Caco-2 (cell line): ENCODE measurements around the gene ARFGAP1. TPM values are rescaled to one million over a fixed set of nuclear protein-coding genes. Genes with fewer than 3 reads are reported as not detected.
A peak's percentile ranks its signal among the peaks of the same experiment; 100 is the strongest.

Experiments used
- BruUV-seq: library from RNA; stranded (reverse); fragments of 400-500 nt; replicated peaks from 2 replicates; lab custom pipeline; 2021; lab: Mats Ljungman, UMichigan
- CTCF ChIA-PET: fragments of 300-600 bp; sonication (Branson Sonifier 250); formaldehyde crosslinking; loops from one replicate; lab custom pipeline; 2022; ENCODE audit warnings: antibody characterized with exemption; lab: Charles Lee
- POLR2A ChIA-PET: fragments of 300-600 bp; sonication (Branson Sonifier 250); formaldehyde crosslinking; loops from one replicate; lab custom pipeline; 2022; ENCODE audit warnings: antibody characterized with exemption; lab: Charles Lee
- DNase-seq, 2 experiments: peaks; one replicate each; pipeline versions ENCODE4 v3.0.0 to v3.0.0-alpha.2; 2020 to 2022
- H3K27me3 ChIP-seq: replicated peaks from 2 replicates; pipeline ENCODE4 v1.6.0; 2011; ENCODE audit warnings: low read length; ENCODE audit not compliant: control insufficient read depth, insufficient read depth
- H3K36me3 ChIP-seq: 2 replicates; pipeline ENCODE4 v1.5.1; 2011; ENCODE audit warnings: low read length; ENCODE audit not compliant: control insufficient read depth, insufficient read depth
- H3K4me1 ChIP-seq: fragments of 250-450 bp; sonication (Bioruptor Pico); 2 replicates; pipeline ENCODE4 v1.5.1; 2020; ENCODE audit warnings: mild to moderate bottlenecking
- H3K4me3 ChIP-seq: 2 replicates; pipeline ENCODE4 v1.5.1; 2011; ENCODE audit warnings: low read depth, mild to moderate bottlenecking, control low read depth, low read length
- H3K9me3 ChIP-seq: fragments of 250-450 bp; sonication (Bioruptor Pico); 2 replicates; pipeline ENCODE4 v1.5.1; 2020; ENCODE audit warnings: mild to moderate bottlenecking, moderate library complexity
- H3K27ac Mint-ChIP-seq: one replicate; pipeline ENCODE4 v1.8.0; 2022; ENCODE audit warnings: mixed read lengths; ENCODE audit not compliant: unreplicated experiment
- H3K27me3 Mint-ChIP-seq: one replicate; pipeline ENCODE4 v1.8.0; 2022; ENCODE audit warnings: mixed read lengths; ENCODE audit not compliant: insufficient read depth, unreplicated experiment
- H3K36me3 Mint-ChIP-seq: one replicate; pipeline ENCODE4 v1.8.0; 2022; ENCODE audit warnings: mild to moderate bottlenecking, mixed read lengths; ENCODE audit not compliant: insufficient read depth, unreplicated experiment
- H3K4me1 Mint-ChIP-seq: one replicate; pipeline ENCODE4 v1.8.0; 2022; ENCODE audit warnings: low read depth, mixed read lengths; ENCODE audit not compliant: unreplicated experiment
- H3K4me3 Mint-ChIP-seq: one replicate; pipeline ENCODE4 v1.8.0; 2022; ENCODE audit warnings: mild to moderate bottlenecking, moderate library complexity, mixed read lengths; ENCODE audit not compliant: unreplicated experiment
- H3K9me3 Mint-ChIP-seq: one replicate; pipeline ENCODE4 v1.8.0; 2022; ENCODE audit warnings: mixed read lengths; ENCODE audit not compliant: unreplicated experiment
- intact Hi-C: fragments of 100-400 bp; cut with micrococcal nuclease; formaldehyde crosslinking; loops from one replicate; pipeline ENCODE4 v1.10.0; 2022; ENCODE audit not compliant: unreplicated experiment
- total RNA-seq: library from RNA; stranded (reverse); gene quantifications from 2 replicates; pipeline ENCODE4 v1.2.3, GENCODE V29; 2022
- TF ChIP-seq, protein P1 (sequence below), 2 experiments: fragments of 200-600 bp in 1 of 2; IDR thresholded peaks; 1 replicate in 1 of 2; 2 replicates in 1 of 2; pipeline versions ENCODE4 v1.5.1 to v1.8.0; 2011 to 2022; ENCODE audit warnings: antibody characterized with exemption in 1 of 2, control low read depth in 1 of 2, inconsistent platforms in 1 of 2, low read depth in 1 of 2, low read length in 1 of 2, mild to moderate bottlenecking in 1 of 2, moderate library complexity in 1 of 2; ENCODE audit not compliant: insufficient read depth in 1 of 2, severe bottlenecking in 1 of 2, unreplicated experiment in 1 of 2

The ARFGAP1 gene
- total RNA-seq, 1 experiment from 2014 or later = 275 TPM

DNA sequence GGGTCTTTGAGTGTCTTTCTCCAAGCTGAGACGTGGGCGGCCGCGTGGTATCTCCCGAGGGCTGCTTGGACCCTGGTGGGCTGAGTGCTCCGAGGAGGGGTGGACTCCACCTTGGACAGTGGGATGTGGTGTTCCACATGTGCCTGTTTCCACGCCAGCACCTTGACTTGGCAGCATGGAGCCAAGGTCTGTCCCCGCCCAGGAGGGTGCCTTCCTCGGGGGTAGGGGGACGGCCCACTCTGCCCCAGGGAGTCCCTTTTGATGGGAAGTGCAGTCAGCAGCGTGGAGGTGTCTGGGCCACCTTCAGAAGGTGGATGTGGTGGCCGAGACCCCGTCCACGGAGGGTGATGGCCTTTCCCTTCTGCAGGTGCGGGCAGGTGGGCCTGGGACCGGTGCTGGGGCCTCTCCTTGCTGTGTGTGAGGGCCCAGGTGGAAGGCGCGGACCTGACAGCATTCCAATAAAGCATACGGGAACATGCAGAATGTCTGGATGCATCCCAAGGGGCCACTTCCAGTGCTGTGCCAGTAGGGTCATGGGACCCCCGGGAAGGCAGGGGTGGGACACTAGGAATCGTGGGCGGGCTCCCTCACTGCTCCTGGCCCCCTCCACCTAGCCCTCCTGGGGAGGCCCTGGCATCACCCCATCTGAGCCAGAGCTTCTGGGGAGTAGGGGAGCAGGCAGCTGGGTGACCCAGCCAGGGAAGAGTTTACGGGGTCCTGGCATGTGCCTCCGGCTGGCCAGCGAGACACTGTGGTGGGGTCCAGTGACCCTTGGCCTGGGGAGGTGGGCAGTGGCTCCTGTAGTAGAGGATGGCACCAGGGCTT is 16.9 kb downstream of the ARFGAP1 start:
- no peak overlapping the region for H3K4me3 ChIP-seq
- no peak overlapping the region for H3K4me3 Mint-ChIP-seq
- TSS peak; percentile 46 for BruUV-seq
- TF ChIP-seq, protein P1, sequence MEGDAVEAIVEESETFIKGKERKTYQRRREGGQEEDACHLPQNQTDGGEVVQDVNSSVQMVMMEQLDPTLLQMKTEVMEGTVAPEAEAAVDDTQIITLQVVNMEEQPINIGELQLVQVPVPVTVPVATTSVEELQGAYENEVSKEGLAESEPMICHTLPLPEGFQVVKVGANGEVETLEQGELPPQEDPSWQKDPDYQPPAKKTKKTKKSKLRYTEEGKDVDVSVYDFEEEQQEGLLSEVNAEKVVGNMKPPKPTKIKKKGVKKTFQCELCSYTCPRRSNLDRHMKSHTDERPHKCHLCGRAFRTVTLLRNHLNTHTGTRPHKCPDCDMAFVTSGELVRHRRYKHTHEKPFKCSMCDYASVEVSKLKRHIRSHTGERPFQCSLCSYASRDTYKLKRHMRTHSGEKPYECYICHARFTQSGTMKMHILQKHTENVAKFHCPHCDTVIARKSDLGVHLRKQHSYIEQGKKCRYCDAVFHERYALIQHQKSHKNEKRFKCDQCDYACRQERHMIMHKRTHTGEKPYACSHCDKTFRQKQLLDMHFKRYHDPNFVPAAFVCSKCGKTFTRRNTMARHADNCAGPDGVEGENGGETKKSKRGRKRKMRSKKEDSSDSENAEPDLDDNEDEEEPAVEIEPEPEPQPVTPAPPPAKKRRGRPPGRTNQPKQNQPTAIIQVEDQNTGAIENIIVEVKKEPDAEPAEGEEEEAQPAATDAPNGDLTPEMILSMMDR (IDR thresholded peaks at IDR 0.05; ENCODE audit: insufficient read depth in 1 of 2, low read depth in 1 of 2, low read length in 1 of 2, severe bottlenecking in 1 of 2, unreplicated experiment in 1 of 2) = no peak
- ChIA-PET POLR2A (no interaction called here), CTCF (interaction anchor here (0.5 to 3.1 kb wide), 2 partner anchors 66 to 418 kb away, joined by 3 to 24 read pairs; no protein-coding TSS in a partner anchor)
- H3K4me1 Mint-ChIP-seq = no peaks in the 10 kb centered on the region
- no peaks in the 10 kb centered on the region for H3K9me3 ChIP-seq
- H3K27me3 ChIP-seq = no peaks in the 10 kb centered on the region
- no peaks in the 10 kb centered on the region for H3K9me3 Mint-ChIP-seq
- peaks cover 91% of the 10 kb centered on the region for H3K36me3 Mint-ChIP-seq
- peaks cover 2% of the 10 kb centered on the region; the same call in 1 of the 2 replicates for H3K36me3 ChIP-seq
- H3K4me1 ChIP-seq = no peaks in the 10 kb centered on the region
- H3K27me3 Mint-ChIP-seq = no peaks in the 10 kb centered on the region
- no peak overlapping the region for H3K27ac Mint-ChIP-seq
- intact Hi-C loops = loop anchor here (5.0 kb wide), 1 partner anchor 107 kb away; no protein-coding TSS in a partner anchor
- no peak for DNase-seq

DNA sequence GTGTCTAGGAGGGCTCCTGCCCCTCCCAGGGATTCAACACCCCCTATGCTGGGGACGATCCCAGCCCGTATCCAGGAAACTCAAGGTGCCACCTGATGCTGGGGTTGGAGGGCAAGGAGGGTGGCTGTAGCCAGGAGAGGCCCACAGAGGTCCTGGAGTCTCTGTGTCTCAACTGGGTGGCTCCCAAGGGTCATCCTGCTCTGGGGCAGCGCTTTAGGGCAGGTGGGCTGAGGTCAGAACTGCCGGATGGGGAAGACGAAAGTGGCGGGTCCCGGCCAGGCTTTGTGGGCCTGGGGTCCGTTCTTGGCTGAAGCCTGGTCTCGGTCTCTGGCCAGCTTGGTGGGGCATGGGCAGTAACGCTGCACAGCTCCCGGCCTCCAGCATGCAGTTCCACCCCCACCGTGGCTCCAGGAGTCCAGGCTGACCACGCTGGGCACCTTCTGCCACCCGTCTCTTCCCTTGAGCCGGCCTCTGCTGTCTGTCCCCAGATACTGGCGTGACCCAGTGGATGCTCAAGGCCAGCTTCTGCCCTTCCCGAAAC is 17.6 kb downstream of the ARFGAP1 start:
- Histone ChIP-seq H3K9me3 (no peaks in the 10 kb centered on the region), H3K4me3 (no peak overlapping the region), H3K27me3 (no peaks in the 10 kb centered on the region), H3K36me3 (peaks cover 1% of the 10 kb centered on the region; the same call in 1 of the 2 replicates), H3K4me1 (0 out of 2 replicates have a peak, but pooled peaks cover 5% of the 10 kb centered on the region)
- H3K4me3 Mint-ChIP-seq = no peak overlapping the region
- ChIA-PET CTCF (interaction anchor here (2.1 to 3.1 kb wide), 2 partner anchors 67 to 92 kb away, joined by 7 to 24 read pairs; no protein-coding TSS in a partner anchor), POLR2A (no interaction called here)
- H3K27ac Mint-ChIP-seq = no peak overlapping the region
- BruUV-seq = no TSS peak
- H3K9me3 Mint-ChIP-seq = no peaks in the 10 kb centered on the region
- peaks cover 88% of the 10 kb centered on the region for H3K36me3 Mint-ChIP-seq
- no peak for DNase-seq
- no peaks in the 10 kb centered on the region for H3K4me1 Mint-ChIP-seq
- TF ChIP-seq, protein P1 (IDR thresholded peaks at IDR 0.05; ENCODE audit: insufficient read depth in 1 of 2, low read depth in 1 of 2, low read length in 1 of 2, severe bottlenecking in 1 of 2, unreplicated experiment in 1 of 2) = no peak
- intact Hi-C loops = loop anchor here (5.0 kb wide), 1 partner anchor 108 kb away; no protein-coding TSS in a partner anchor
- H3K27me3 Mint-ChIP-seq = no peaks in the 10 kb centered on the region
